BJ (cell line): ENCODE data around the gene SAP30. TPM values are rescaled to one million over a fixed set of nuclear protein-coding genes. Genes with fewer than 3 reads are reported as not detected.

Experiments
- CTCF ChIA-PET: fragments of 350-600 bp; formaldehyde crosslinking; extraction: SDS; loops from one replicate; lab custom pipeline; 2021; ENCODE audit warnings: antibody characterized with exemption, inconsistent platforms; lab: Yijun Ruan, JAX
- POLR2A ChIA-PET: fragments of 300-600 bp; sonication (Branson Sonifier 250); formaldehyde crosslinking; extraction: SDS; loops from one replicate; lab custom pipeline; 2021; ENCODE audit warnings: antibody characterized with exemption; lab: Charles Lee
- DNase-seq: peaks from one replicate; pipeline ENCODE4 v3.0.0-alpha.2; 2011; ENCODE audit warnings: low read depth
- H3K27me3 ChIP-seq: 2 replicates; pipeline ENCODE4 v1.6.0; 2011; ENCODE audit warnings: low read length; ENCODE audit not compliant: control insufficient read depth, insufficient read depth
- H3K36me3 ChIP-seq: 2 replicates; pipeline ENCODE4 v1.5.1; 2011; ENCODE audit warnings: low read length; ENCODE audit not compliant: control insufficient read depth, insufficient read depth
- H3K4me3 ChIP-seq: 2 replicates; pipeline ENCODE4 v1.5.1; 2011; ENCODE audit warnings: low read depth, mild to moderate bottlenecking, control low read depth, low read length
- CTCF ChIP-seq: IDR thresholded peaks from 2 replicates; pipeline ENCODE4 v1.5.1; 2011; ENCODE audit warnings: low read depth, mild to moderate bottlenecking, control low read depth, inconsistent platforms, low read length, moderate library complexity; ENCODE audit not compliant: insufficient read depth
- polyA plus RNA-seq: library from polyadenylated mRNA; depleted of rRNA; stranded (reverse); fragments of >200 nt; gene quantifications from 2 replicates; pipeline ENCODE4 v1.2.3, GENCODE V29; 2011

The SAP30 gene
- polyA plus RNA-seq, 1 experiment, result 3.7 TPM

- no peak for TF ChIP-seq CTCF
- Histone ChIP-seq H3K27me3 (no peaks in the 10 kb centered on the region), H3K4me3 (no peak overlapping the region), H3K36me3 (no peaks in the 10 kb centered on the region)
- ChIA-PET POLR2A (no interaction called here), CTCF (interaction anchor here (1.0 kb wide), 1 partner anchor 14 kb away, joined by 3 read pairs; no protein-coding TSS in a partner anchor)
- no peak for DNase-seq
These were observed 20.9 kb downstream of the SAP30 start for GRCh38 chr4:173391701-173392100.

GRCh38 chr4:173397604-173398003 lies 26.9 kb downstream of the SAP30 start:
- Histone ChIP-seq H3K36me3 (no peaks in the 10 kb centered on the region), H3K27me3 (no peaks in the 10 kb centered on the region), H3K4me3 (no peak overlapping the region)
- DNase-seq, result no peak
- ChIA-PET POLR2A (no interaction called here), CTCF (interaction anchor here (1.3 to 2.5 kb wide), 4 partner anchors 9 to 79 kb away, joined by 3 to 9 read pairs (median 4); no protein-coding TSS in a partner anchor)
- TF ChIP-seq CTCF, result no peak

- Histone ChIP-seq H3K27me3 (no peaks in the 10 kb centered on the region), H3K36me3 (no peaks in the 10 kb centered on the region), H3K4me3 (no peak overlapping the region)
- CTCF ChIA-PET, result interaction anchor here (1.3 to 2.5 kb wide), 4 partner anchors 10 to 79 kb away, joined by 3 to 9 read pairs (median 4); no protein-coding TSS in a partner anchor
- no peak for DNase-seq
- POLR2A ChIA-PET, result no interaction called here
- TF ChIP-seq CTCF, result no peak
These were observed 27.5 kb downstream of the SAP30 start for GRCh38 chr4:173398220-173398619.

GRCh38 chr4:173398779-173399415 lies 28.1 kb downstream of the SAP30 start, which contains the start of gene SCRG1:
Gene SCRG1 (minus strand): TSS chr4:173399116. CDS start chr4:173391414, 7,702 bp downstream.
- POLR2A ChIA-PET, result no interaction called here
- Histone ChIP-seq H3K27me3 (no peaks in the 10 kb centered on the region), H3K4me3 (no peak within 1 kb of the TSS), H3K36me3 (no peaks in the 10 kb centered on the region)
- no peak for DNase-seq
- TF ChIP-seq CTCF, result no peak
- CTCF ChIA-PET, result interaction anchor here (1.3 to 2.5 kb wide), 4 partner anchors 9 to 80 kb away, joined by 3 to 9 read pairs (median 4); no protein-coding TSS in a partner anchor

GRCh38 chr4:173401063-173401462 lies 30.3 kb downstream of the SAP30 start:
- POLR2A ChIA-PET, result no interaction called here
- CTCF ChIA-PET, result interaction anchor here (0.7 to 0.8 kb wide), 3 partner anchors 12 to 449 kb away, joined by 3 to 4 read pairs (median 3); no protein-coding TSS in a partner anchor
- Histone ChIP-seq H3K4me3 (no peak overlapping the region), H3K36me3 (no peaks in the 10 kb centered on the region), H3K27me3 (no peaks in the 10 kb centered on the region)
- DNase-seq, result no peak
- no peak for TF ChIP-seq CTCF
